Neural progenitor cell (in vitro differentiated cells): ENCODE measurements around the gene ACTL7B.
"Not testable (repeated sequence)": the region's sequence is repeated elsewhere in the genome, so short reads cannot be mapped to it uniquely, and the experiment has no call there.

Source experiments
- EZH2phosphoT487 ChIP-seq: fragments of 200-600 bp; sonication (generic); IDR thresholded peaks from 2 replicates; pipeline ENCODE4 v1.6.1; 2017; ENCODE audit warnings: antibody characterized with exemption
- TF ChIP-seq, protein P1 (sequence below): fragments of 200-600 bp; sonication (generic); IDR thresholded peaks from 2 replicates; pipeline ENCODE4 v1.5.1; 2017; ENCODE audit warnings: antibody characterized with exemption, mild to moderate bottlenecking

DNA sequence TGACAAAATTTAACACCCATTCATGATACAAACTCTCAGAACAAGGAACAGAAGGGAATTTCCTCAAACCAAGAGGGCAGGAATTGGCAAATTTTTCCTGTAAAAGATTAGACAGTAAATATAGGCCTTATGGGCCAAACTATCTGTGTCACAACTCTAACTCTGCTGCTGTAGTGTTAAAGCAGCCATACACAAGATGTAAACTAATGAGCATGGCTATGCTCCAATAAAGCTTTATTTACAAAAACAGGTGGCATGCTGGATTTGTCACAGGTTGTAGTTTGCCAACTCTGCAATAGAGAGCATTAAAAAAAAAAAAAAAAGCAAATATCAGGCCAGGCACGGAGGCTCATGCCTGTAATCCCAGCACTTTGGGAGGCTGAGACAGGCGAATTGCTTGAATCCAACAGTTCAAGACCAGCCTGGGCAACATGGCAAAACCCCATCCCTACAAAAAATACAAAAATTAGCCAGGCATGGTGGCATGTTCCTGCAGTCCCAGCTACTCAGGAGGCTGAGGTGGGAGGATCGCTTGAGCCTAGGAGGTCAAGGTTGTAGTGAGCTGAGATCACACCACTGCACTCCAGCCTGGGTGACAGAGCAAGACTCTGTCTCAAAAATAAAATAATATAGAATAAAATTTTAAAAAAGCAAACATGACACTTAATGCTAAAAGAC, 30.9 kb upstream of the ACTL7B start:
- TF ChIP-seq, protein P1, sequence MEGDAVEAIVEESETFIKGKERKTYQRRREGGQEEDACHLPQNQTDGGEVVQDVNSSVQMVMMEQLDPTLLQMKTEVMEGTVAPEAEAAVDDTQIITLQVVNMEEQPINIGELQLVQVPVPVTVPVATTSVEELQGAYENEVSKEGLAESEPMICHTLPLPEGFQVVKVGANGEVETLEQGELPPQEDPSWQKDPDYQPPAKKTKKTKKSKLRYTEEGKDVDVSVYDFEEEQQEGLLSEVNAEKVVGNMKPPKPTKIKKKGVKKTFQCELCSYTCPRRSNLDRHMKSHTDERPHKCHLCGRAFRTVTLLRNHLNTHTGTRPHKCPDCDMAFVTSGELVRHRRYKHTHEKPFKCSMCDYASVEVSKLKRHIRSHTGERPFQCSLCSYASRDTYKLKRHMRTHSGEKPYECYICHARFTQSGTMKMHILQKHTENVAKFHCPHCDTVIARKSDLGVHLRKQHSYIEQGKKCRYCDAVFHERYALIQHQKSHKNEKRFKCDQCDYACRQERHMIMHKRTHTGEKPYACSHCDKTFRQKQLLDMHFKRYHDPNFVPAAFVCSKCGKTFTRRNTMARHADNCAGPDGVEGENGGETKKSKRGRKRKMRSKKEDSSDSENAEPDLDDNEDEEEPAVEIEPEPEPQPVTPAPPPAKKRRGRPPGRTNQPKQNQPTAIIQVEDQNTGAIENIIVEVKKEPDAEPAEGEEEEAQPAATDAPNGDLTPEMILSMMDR = not testable (repeated sequence)
- not testable (repeated sequence) for TF ChIP-seq EZH2phosphoT487
